Loucy (cell line): ENCODE results near the gene RNF157.

ENCODE experiments used
- EZH2phosphoT487 ChIP-seq: fragments of 200-600 bp; IDR thresholded peaks from 2 replicates; pipeline ENCODE4 v1.6.1; 2018; ENCODE audit warnings: antibody characterized with exemption, mild to moderate bottlenecking, moderate library complexity, borderline replicate concordance
- TF ChIP-seq, protein P1 (sequence below): fragments of 200-600 bp; sonication (generic); conservative IDR thresholded peaks from 2 replicates; pipeline ENCODE4 v1.5.1; 2014; ENCODE audit warnings: mild to moderate bottlenecking, antibody characterized with exemption, low read length

DNA sequence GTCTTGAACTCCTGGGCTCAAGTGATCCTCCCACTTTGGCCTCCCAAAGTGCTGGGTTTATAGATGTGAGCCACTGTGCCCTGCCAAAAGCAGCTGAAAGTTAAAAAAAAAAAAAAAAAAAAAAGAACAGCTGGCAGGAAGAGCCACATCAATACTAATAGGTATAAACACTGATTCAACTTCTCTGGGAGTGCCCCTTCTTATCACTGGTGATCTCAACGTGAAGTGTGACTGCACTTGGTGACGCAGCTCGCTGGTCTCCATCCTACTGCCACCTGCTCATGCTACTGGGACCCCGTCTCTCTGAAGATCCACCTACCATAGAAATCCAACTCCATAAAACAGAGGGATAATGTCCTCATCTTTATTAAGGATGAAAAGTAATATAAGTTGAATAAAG, 40.8 kb downstream of the RNF157 start:
- TF ChIP-seq, protein P1, sequence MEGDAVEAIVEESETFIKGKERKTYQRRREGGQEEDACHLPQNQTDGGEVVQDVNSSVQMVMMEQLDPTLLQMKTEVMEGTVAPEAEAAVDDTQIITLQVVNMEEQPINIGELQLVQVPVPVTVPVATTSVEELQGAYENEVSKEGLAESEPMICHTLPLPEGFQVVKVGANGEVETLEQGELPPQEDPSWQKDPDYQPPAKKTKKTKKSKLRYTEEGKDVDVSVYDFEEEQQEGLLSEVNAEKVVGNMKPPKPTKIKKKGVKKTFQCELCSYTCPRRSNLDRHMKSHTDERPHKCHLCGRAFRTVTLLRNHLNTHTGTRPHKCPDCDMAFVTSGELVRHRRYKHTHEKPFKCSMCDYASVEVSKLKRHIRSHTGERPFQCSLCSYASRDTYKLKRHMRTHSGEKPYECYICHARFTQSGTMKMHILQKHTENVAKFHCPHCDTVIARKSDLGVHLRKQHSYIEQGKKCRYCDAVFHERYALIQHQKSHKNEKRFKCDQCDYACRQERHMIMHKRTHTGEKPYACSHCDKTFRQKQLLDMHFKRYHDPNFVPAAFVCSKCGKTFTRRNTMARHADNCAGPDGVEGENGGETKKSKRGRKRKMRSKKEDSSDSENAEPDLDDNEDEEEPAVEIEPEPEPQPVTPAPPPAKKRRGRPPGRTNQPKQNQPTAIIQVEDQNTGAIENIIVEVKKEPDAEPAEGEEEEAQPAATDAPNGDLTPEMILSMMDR = no peak
- TF ChIP-seq EZH2phosphoT487 = no peak
